Activated CD4-positive, alpha-beta T cell treated with anti-CD3 and anti-CD28 coated beads, Interleukin-2, amount 50 U/mL, for 1 hour (primary cell): ENCODE measurements around the gene GALNT5.
A peak's percentile ranks its signal among the peaks of the same experiment; 100 is the strongest.

Experiments used
- DNase-seq: peaks from one replicate; pipeline ENCODE4 v3.0.0-alpha.2; 2020

The GALNT5 gene

GRCh38 chr2:157292853-157293252, 35.3 kb downstream of the GALNT5 start:
- no peak for DNase-seq

DNA sequence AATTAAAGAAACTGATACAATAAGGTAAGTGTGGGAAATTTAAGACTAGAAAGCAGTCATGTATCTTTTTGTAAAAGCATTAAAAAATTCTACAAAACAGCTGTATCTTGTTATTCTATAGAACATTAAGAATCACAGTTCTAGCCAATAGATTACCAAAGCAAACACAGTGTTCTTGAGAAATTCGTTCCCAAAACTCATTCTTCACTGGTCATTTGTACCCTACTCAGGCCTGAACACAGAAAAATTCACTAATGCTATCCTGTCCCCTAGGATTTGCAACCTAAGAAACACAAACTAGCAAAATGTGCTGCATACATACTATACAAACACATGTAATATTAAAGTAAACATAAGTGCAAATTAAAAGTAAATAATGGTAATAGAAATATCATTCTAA, 39.0 kb downstream of the GALNT5 start:
- no peak for DNase-seq

- DNase-seq, result no peak
These were observed 39.5 kb downstream of the GALNT5 start for GRCh38 chr2:157296958-157297357.

DNA sequence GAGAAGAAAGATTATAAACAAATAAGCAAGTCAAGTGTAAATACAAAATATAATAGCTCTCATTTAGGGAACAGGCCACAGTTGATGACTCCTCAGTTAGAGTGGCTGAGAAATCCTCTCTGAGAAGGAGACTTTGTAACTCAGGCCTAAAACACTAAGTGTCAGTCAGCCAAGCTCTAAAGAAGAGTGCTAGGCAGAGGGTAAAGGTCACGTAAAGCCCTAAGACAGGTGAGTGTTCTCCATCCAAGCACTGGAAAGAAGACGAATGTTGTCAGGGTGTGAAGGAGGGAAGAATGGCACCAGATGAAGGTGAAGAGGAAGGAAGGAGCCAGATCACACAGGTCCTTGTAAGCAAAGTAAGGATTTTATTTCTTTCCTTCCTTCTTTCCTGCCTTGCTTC, 43.8 kb downstream of the GALNT5 start:
- no peak for DNase-seq

DNA sequence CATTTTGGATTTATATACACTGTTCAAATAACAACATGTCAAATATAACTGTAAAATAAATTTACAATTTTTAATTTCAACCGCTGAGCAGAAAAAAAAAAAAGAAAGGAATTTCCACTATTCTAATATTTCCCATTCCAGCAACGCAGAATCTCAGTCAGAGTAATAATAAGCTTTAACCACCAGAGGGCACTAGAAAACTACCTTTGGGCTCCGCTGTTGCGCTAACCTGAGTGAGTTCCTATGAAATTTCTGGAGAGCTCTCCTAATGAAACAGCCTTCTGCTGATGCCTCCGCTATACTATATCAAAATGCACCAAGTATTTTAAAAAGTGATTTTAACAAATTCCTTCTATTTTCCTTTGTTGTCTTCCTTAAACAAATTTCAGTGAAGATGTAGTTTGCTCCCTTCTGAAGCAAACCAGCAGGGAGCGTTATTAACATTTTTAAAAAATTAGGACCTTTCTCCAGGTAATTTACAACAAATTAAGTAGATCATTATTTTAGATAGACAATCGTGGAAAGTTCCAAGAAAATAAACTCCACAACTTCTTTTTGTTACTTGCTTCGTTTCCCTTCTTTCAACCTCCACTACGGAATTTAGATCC, 45.1 kb downstream of the GALNT5 start:
- DNase-seq, result peak; percentile 23

- DNase-seq, result no peak
These were observed 46.1 kb downstream of the GALNT5 start for GRCh38 chr2:157303612-157304011.

DNA sequence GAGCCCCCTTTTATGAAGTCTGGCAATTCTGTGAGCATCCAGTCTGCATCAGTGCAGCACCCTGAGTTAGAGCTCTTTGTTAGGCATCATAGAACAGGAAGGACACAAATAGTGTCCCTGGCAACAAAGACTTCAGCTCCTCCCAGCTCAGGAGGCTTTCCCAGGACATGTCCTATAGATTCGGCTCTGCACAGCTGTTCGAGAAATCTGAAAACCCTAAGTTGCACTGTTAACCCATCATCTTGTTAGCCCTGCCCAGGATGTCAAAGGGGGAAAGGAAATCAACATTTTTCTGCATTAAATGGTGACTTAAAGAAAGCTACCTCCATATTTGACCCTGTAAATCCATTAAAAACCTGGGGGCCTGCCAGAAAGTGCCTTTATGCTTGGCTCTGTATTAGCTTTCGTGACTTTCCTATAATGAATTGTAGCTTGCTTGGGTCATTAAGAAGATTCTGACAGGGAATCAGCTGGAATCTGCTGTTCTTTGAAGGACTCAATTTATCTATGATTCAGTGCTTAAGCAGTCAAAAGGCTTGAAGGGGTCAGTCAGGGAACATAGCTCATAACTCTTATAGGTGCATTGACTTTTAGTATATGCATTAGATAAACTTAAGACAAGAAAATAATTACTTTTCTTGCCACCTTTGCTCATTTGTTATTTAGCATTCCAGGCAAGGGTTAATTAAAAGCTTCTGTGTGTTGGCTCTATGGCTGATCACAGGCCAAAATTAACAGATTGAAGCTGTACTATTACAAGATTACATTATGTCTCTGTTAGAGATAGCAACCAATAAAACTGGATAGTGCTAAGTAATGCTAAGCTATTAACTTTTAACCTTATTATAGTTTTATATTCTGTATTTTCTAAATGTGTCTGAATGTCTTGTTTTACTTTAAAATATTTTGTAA, 47.6 kb downstream of the GALNT5 start:
- DNase-seq, result no peak

DNA sequence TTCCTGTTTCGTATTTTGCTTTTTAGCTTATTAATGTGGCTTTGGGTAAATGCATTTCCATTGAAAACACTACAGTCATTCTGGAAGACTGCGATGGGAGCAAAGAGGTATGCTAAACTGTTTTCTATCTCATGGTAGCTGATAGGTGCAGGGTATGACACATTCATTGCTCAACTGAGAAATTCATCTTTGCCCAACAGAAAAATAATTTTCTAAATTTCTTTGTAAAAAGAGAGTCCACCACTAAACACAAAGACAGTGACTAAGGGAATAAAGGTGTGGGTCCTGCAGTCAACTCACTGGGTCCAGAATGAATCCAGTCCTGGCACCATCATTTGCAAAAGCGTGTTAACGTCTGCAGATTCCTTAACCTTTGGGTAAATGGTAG, 48.2 kb downstream of the GALNT5 start:
- no peak for DNase-seq

- no peak for DNase-seq
These were observed 49.5 kb downstream of the GALNT5 start for GRCh38 chr2:157307021-157307420.

- DNase-seq, result no peak
These were observed 52.4 kb downstream of the GALNT5 start for GRCh38 chr2:157309878-157310277.

DNA sequence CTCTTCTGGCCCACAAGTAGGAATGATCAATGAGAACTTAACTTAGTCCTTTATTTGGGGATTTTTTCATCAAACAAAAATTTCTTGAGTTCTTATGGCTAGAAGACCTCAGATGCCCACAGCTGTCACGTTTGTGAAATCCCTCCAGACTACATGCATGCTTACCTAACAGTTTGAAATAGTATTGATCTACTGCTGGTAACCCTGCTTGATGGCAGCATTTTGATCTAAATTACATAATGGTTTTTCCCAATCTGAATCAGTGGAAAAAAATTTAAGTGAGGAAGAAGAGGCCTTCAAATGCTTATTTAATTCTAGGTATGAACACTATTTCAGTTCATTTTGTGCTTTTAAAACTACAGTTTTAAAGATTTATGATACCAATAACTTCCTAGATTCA, 54.2 kb downstream of the GALNT5 start:
- no peak for DNase-seq

- DNase-seq, result no peak
These were observed 55.5 kb downstream of the GALNT5 start for GRCh38 chr2:157312866-157313486.

DNA sequence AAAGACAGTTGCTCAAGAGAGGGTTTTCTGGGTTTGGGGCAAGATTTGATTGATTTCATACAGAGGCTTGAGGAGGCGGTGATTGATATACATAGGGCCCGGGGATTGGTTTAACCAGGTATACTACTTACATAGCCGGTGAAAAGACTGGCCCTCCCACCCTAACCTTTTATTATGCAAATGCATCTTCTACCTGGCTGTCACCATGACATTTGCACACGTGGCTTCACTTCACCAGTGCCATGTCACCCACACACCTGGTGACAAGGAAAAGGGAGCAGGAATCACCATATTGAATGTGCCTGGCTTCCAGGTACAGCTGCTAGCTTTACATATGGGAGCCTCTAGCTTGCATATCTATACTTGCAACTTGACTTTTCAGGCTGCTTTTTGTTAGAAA, 58.4 kb downstream of the GALNT5 start:
- DNase-seq, result no peak

GRCh38 chr2:157318884-157319283, 61.4 kb downstream of the GALNT5 start:
- no peak for DNase-seq

GRCh38 chr2:157319795-157320194, 62.3 kb downstream of the GALNT5 start:
- DNase-seq, result no peak

DNA sequence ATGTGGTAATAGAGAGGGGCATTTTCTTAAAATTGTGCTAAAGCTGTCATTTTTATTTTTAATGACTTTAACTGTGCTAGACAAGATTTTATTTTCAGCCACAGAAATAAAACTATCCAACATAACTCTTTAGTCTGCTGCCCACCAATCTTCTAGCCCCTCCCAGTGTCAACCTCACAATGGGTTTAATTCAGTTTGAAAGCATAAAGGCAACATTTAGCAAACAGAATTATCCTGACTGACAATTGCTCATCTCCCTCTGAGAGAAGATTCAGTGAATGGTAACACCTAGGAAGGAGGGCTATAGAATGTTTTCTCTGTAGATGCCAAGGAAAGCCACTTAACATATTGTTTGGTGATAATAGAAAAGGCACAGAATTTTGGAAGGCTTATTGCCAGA, 62.9 kb downstream of the GALNT5 start:
- DNase-seq, result no peak

GRCh38 chr2:157321466-157321865, 64.0 kb downstream of the GALNT5 start:
- no peak for DNase-seq

GRCh38 chr2:157322432-157322831, 64.9 kb downstream of the GALNT5 start:
- no peak for DNase-seq

- no peak for DNase-seq
These were observed 66.9 kb downstream of the GALNT5 start for GRCh38 chr2:157324331-157324843.

DNA sequence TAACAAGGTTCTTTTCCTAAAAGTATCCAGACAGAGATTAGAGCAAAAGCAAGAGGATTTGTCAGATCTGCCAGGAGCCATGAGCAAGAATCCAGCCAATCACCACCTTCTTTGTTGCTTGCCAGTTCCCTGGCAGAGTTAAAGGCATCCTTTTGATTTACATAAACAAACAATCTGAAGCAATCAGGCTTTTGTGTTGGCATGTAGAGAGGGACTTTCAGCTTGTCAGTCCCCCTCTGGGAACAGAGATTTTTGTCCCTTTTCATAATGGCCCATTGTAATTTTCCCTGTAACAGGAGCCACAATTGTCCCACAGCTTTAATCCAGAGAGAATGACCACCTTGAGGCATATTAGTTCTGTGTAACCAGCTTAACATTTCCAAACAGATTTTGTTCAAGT, 68.3 kb downstream of the GALNT5 start, which contains the start of gene ERMN:
ERMN (minus strand) TSS at position 39 of the 400 bp plus-strand sequence. CDS start 182 bp downstream, outside the sequence.
- no peak for DNase-seq

DNA sequence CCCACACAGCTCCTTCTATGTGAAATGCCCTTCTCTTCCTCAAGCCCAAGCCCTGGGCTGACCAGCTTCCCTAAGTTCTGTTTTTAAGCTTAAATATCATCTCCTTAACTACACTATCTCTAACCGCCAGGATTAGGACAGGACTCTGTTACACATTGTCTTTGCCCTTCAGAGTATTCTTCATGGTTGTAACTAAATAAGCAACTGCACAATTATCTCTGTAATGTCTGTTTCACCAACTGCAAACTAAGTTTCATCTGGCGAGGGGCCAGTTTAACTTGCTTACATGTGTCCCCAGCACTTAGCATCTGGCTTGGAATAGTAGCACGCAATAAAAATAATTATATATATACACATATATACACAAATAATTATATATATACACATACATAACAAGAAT, 69.2 kb downstream of the GALNT5 start:
- DNase-seq, result no peak

GRCh38 chr2:157327200-157327599, 69.7 kb downstream of the GALNT5 start:
- no peak for DNase-seq

GRCh38 chr2:157327621-157328500, 70.4 kb downstream of the GALNT5 start:
- peak; percentile 90 for DNase-seq
